OCI-LY7 (cell line): ENCODE data around the gene ARRDC3. TPM values are rescaled to one million over a fixed set of nuclear protein-coding genes. Genes with fewer than 3 reads are reported as not detected.
"Not testable (repeated sequence)": the region's sequence is repeated elsewhere in the genome, so short reads cannot be mapped to it uniquely, and the experiment has no call there.

Experiments used
- BruUV-seq: library from RNA; stranded (reverse); fragments of 400-500 nt; replicated peaks from 2 replicates; lab custom pipeline; 2021; lab: Mats Ljungman, UMichigan
- CTCF ChIA-PET: fragments of 300-600 bp; sonication (Branson Sonifier 250); formaldehyde crosslinking; loops from one replicate; lab custom pipeline; 2022; ENCODE audit warnings: antibody characterized with exemption; ENCODE audit not compliant: unreplicated experiment; lab: Charles Lee
- POLR2A ChIA-PET: fragments of 300-600 bp; sonication (Branson Sonifier 250); formaldehyde crosslinking; loops from one replicate; lab custom pipeline; 2022; ENCODE audit warnings: antibody characterized with exemption; lab: Charles Lee
- DNase-seq: peaks from one replicate; pipeline ENCODE4 v3.0.0-alpha.2; 2015; ENCODE audit warnings: low spot score
- H2AFZ ChIP-seq: fragments of 200-600 bp; sonication (generic), shearing (Covaris generic); 2 replicates; pipeline ENCODE4 v1.6.1; 2014; ENCODE audit warnings: mild to moderate bottlenecking, antibody characterized with exemption, low read length, moderate library complexity
- H3K27ac ChIP-seq: fragments of 200-600 bp; sonication (generic); 2 replicates; pipeline ENCODE4 v1.5.1; 2014; ENCODE audit warnings: mixed run types, low read depth, mild to moderate bottlenecking, moderate library complexity, low read length, inconsistent platforms; ENCODE audit not compliant: poor library complexity, severe bottlenecking
- H3K36me3 ChIP-seq: fragments of 200-600 bp; sonication (generic); 2 replicates; pipeline ENCODE4 v1.6.1; 2014; ENCODE audit warnings: mild to moderate bottlenecking, antibody characterized with exemption, low read length, moderate library complexity, mixed read lengths; ENCODE audit not compliant: insufficient read depth
- H3K4me1 ChIP-seq: fragments of 200-600 bp; sonication (generic); 2 replicates; pipeline ENCODE4 v1.5.1; 2014; ENCODE audit warnings: mild to moderate bottlenecking, low read length; ENCODE audit not compliant: insufficient read depth, poor library complexity, severe bottlenecking
- H3K4me2 ChIP-seq: fragments of 200-600 bp; sonication (generic); 2 replicates; pipeline ENCODE4 v1.6.1; 2014; ENCODE audit warnings: mild to moderate bottlenecking, low read length
- H3K4me3 ChIP-seq: fragments of 200-600 bp; sonication (generic); 2 replicates; pipeline ENCODE4 v1.5.1; 2014; ENCODE audit warnings: mild to moderate bottlenecking, low read depth, low read length; ENCODE audit not compliant: poor library complexity, severe bottlenecking
- H3K79me2 ChIP-seq: fragments of 200-600 bp; sonication (generic); 2 replicates; pipeline ENCODE4 v1.6.1; 2016; ENCODE audit warnings: low read depth, mild to moderate bottlenecking, low read length, moderate library complexity, mixed read lengths; ENCODE audit not compliant: insufficient read depth
- H3K9me2 ChIP-seq: fragments of 200-600 bp; sonication (generic); 2 replicates; pipeline ENCODE4 v1.6.1; 2016; ENCODE audit warnings: mild to moderate bottlenecking, low read length, mixed read lengths; ENCODE audit not compliant: insufficient read depth
- H3K9me3 ChIP-seq: fragments of 200-600 bp; sonication (generic); 2 replicates; pipeline ENCODE4 v1.6.1; 2014; ENCODE audit warnings: mild to moderate bottlenecking, mixed run types, low read length, mixed read lengths
- H4K20me1 ChIP-seq: fragments of 200-600 bp; sonication (generic); 2 replicates; pipeline ENCODE4 v1.6.1; 2014; ENCODE audit warnings: mild to moderate bottlenecking, antibody characterized with exemption, low read length, moderate library complexity, mixed read lengths; ENCODE audit not compliant: insufficient read depth
- CTCF ChIP-seq: fragments of 200-600 bp; sonication (generic); conservative IDR thresholded peaks from 2 replicates; pipeline ENCODE4 v1.5.1; 2014; ENCODE audit warnings: mild to moderate bottlenecking, antibody characterized with exemption, low read length, moderate library complexity, mixed read lengths
- EZH2phosphoT487 ChIP-seq: fragments of 200-600 bp; sonication (generic); IDR thresholded peaks from 2 replicates; pipeline ENCODE4 v1.6.1; 2018; ENCODE audit warnings: low read depth, borderline replicate concordance, mild to moderate bottlenecking, mixed run types, antibody characterized with exemption, low read length, moderate library complexity, mixed read lengths
- intact Hi-C: fragments of 100-400 bp; cut with micrococcal nuclease; formaldehyde crosslinking; loops from one replicate; pipeline ENCODE4 v1.10.0; 2022; ENCODE audit not compliant: unreplicated experiment
- total RNA-seq, 2 experiments: library from RNA; depleted of rRNA in 1 of 2; stranded (reverse); fragments of >200 nt in 1 of 2; shearing (Covaris generic) in 1 of 2; gene quantifications; 2 replicates each; pipeline ENCODE4 v1.2.3, GENCODE V29; 2014 to 2022

Gene ARRDC3
- total RNA-seq, 2 experiments from 2014 or later, result 30.0 to 30.6 TPM

GRCh38 chr5:91329283-91329682 is 53.8 kb downstream of the ARRDC3 start:
- Histone ChIP-seq H3K27ac (no peak overlapping the region), H3K4me1 (no peaks in the 10 kb centered on the region), H3K4me3 (no peak overlapping the region), H3K4me2 (no peak overlapping the region), H3K9me2 (no peaks in the 10 kb centered on the region), H2AFZ (0 out of 2 replicates have a peak overlapping the region, but pooled peaks have one; percentile 46), H3K9me3 (no peaks in the 10 kb centered on the region), H4K20me1 (no peaks in the 10 kb centered on the region), H3K79me2 (no peaks in the 10 kb centered on the region), H3K36me3 (no peaks in the 10 kb centered on the region)
- no peak for TF ChIP-seq CTCF
- no peak for TF ChIP-seq EZH2phosphoT487
- intact Hi-C loops, result no loop called here
- POLR2A ChIA-PET, result interaction anchor here (0.6 to 1.5 kb wide), 4 partner anchors 13 to 41 kb away, joined by 3 to 4 read pairs (median 3); no protein-coding TSS in a partner anchor
- CTCF ChIA-PET, result no interaction called here
- no TSS peak for BruUV-seq
- no peak for DNase-seq

- H3K9me3 ChIP-seq, result no peaks in the 10 kb centered on the region
- ChIA-PET POLR2A (interaction anchor here (0.6 to 1.3 kb wide), 3 partner anchors 13 to 41 kb away, joined by 3 to 4 read pairs (median 3); no protein-coding TSS in a partner anchor), CTCF (no interaction called here)
- no peaks in the 10 kb centered on the region for H3K79me2 ChIP-seq
- no peaks in the 10 kb centered on the region for H3K36me3 ChIP-seq
- H4K20me1 ChIP-seq, result no peaks in the 10 kb centered on the region
- intact Hi-C loops, result no loop called here
- BruUV-seq, result no TSS peak
- no peak overlapping the region for H3K4me3 ChIP-seq
- H3K4me2 ChIP-seq, result no peak overlapping the region
- no peaks in the 10 kb centered on the region for H3K9me2 ChIP-seq
- no peaks in the 10 kb centered on the region for H3K4me1 ChIP-seq
- no peak for DNase-seq
- no peak overlapping the region for H3K27ac ChIP-seq
- H2AFZ ChIP-seq, result no peak overlapping the region
- TF ChIP-seq EZH2phosphoT487, result no peak
- no peak for TF ChIP-seq CTCF
Observed at GRCh38 chr5:91328743-91329142, 54.4 kb downstream of the ARRDC3 start.

- CTCF ChIA-PET, H3K36me3 ChIP-seq, H3K9me3 ChIP-seq, H3K79me2 ChIP-seq, intact Hi-C loops, H4K20me1 ChIP-seq, H3K9me2 ChIP-seq, H2AFZ ChIP-seq, H3K27ac ChIP-seq, H3K4me1 ChIP-seq, H3K4me3 ChIP-seq, BruUV-seq, DNase-seq, H3K4me2 ChIP-seq: not testable (repeated sequence)
- POLR2A ChIA-PET, result interaction anchor here (0.6 to 0.9 kb wide), 2 partner anchors 27 to 56 kb away, joined by 3 to 4 read pairs; no protein-coding TSS in a partner anchor
Observed at GRCh38 chr5:91322981-91323380, 60.1 kb downstream of the ARRDC3 start.
